Activated CD4-positive, CD25-positive, alpha-beta regulatory T cell treated with anti-CD3 and anti-CD28 coated beads, Interleukin-2, amount 50 U/mL, for 16 hours (primary cell): ENCODE measurements around the gene KLHL6.

ENCODE experiments used
- DNase-seq: peaks from one replicate; pipeline ENCODE4 v3.0.0-alpha.2; 2020; ENCODE audit warnings: low read depth, low spot score

The KLHL6 gene

DNA sequence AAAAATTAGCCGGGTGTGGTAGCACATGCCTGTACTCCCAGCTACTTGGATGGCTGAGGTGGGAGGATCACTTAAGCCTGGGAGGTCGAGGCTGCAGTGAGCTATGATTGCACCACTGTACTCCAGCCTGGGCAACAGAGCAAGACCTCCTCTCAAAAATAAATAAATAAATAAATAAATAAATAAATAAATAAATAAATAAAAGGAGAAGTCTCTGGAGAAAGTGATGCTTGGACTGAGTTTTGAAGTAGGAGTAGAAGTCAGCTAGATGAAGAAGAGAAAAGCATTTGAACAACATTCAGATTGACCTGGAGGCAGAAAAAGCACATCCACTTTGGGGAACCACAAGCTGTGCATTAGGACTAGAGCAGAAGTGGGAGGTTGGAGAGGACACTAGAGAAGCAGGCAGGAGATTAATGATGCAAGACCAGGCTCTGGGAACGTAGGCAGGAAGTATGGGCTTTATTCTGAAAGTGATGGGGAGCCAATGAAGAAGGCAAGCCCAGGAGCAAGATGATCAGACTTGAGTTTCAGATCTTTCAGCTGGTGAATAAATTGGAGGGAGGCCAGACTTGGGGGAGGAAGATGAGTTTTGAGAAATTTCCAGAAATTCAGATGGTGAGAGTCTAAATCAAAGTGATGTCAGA is 48.7 kb downstream of the KLHL6 start:
- no peak for DNase-seq

DNA sequence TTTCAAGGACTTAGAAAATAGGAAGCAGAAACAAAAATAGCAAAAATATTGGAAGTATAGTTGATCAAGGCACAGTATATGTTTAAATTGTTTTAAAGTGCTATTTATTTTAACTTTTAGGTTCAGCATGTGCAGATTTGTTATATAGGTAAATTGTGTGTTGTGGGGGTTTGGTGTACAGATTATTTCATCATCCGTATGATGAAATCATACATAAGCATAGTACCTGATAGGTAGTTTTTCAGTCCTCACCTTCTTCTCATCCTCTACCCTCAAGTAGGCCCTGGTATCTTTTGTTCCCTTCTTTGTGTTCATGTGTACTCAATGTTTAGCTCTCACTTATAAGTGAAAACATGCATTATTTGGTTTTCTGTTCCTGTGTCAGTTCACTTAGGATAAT is 50.9 kb downstream of the KLHL6 start:
- DNase-seq: no peak

DNA sequence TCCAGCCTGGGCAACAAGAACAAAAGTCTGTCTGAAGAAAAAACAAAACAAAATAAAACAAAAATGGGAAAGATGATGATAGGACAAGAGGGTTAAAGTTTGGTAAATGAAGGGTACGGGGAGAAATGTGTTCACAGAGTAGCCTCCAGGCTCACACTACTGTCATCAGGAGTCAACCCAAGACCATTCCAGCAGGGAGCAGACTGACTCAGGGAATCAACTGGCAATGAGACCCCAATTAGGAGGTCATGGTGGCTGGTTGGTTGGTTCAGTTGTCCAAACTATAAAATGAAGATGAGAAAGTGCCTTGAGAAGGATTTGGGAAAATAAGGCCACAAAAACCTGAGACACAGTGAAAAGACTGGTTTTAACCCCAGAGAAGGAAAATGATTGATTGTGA is 51.8 kb downstream of the KLHL6 start:
- no peak for DNase-seq

- DNase-seq: no peak
Observed at GRCh38 chr3:183502237-183503181, 53.0 kb downstream of the KLHL6 start.

- DNase-seq: no peak
Observed at GRCh38 chr3:183500981-183501704, 54.4 kb downstream of the KLHL6 start.

DNA sequence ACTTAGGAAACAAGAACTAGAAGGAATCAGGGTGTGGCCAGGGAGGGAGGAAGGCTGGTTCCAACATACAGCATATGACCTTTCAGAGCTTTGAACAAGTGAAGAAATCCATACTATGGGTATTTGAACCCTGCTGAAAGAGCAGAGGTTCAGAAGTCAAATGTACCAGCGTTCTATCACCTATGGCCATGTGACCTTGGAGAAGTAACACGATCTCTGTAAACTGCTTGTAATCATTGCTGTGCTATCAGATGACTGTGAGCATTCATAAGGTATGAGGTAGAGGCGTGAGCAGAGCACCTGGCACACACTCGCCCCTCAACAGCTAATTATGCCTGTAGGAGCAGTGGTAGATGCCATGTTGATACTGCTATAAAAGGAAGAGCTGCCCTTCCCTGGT is 55.2 kb downstream of the KLHL6 start:
- DNase-seq: no peak

DNA sequence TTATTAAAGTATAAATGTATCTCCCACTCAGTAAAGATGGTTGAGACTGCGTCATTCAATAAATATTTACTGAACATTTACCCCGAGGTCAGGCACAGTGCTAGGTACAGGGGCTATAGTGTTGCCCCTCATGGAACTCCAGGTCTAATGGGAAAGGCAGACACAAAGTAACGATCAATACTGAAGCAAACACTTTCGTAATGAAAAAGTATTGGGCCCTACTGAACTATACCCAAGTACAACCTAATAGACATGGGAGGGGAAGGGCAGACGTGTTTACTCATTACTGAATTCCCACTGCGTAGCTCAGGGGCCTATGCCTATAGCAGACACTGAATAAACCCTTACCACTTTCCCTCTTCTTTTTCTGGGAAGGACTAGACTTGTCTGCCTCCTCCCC is 56.9 kb downstream of the KLHL6 start:
- DNase-seq: no peak

GRCh38 chr3:183497313-183497712 is 58.2 kb downstream of the KLHL6 start:
- DNase-seq: no peak

- no peak for DNase-seq
Observed at GRCh38 chr3:183496311-183496710, 59.2 kb downstream of the KLHL6 start.

DNA sequence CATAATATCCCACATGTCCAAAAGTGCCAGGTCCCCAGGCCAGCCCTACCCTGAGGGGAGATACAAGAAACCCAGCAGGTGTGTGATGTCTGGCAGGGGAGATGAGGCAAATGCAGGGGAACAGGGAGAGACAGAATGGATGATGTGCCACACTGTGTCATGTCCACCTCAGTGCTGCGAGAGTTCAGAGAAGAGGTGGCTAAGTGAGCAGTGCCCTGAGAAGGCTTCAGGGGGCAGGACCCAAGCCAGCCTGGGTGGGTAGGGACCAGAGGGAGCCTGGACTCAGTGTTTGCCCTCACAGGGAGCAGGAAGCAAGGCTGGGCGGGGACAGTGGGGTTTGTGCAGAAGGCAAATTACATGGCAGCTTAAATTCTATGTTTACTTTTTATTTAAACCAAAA is 61.2 kb downstream of the KLHL6 start:
- DNase-seq: no peak

GRCh38 chr3:183493296-183494045 is 62.0 kb downstream of the KLHL6 start:
- no peak for DNase-seq

- no peak for DNase-seq
Observed at GRCh38 chr3:183492849-183493179, 62.7 kb downstream of the KLHL6 start.

DNA sequence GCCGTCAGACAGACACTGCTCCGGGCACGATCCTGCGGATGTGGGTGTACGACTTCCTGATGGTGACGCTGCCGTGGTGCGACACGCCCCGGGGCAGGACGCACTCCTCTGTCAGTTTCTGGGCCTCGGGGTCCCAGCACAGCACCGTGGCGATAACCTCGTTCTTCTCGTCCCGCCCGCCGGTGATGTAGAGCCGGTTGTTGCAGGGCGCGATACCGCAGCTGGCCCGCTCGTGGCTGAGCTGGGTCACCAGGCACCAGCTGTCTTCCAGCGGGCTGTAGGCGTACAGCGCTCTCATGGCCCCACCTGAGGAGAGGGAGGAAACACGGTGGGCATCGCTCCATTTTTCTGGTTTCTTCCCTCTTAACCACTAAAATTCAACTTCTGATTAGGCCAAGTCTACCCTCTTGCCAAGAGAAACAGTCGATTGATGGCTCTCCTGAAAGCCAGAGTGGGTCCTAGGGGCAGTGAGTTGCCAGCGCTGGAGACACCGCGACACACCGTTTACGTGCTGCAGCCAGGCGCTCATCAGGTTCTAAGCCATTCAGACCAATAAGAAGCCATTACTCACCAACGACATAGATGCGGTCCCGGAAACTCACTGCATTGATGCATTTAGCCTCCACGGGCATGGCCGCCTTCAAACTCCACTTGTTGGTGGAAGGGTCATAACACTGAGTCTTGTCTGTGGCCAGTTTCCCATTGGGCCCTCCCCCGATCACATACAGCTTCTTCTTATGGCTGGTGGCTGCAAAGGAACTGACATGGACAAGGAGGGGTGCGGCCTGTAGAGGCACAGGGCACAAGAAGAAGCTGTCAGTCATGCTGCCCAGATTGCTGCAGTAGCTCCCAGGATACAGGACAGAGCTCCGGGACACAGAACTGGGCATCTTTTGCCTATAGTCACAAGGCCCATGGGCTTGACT is 63.3 kb downstream of the KLHL6 start:
- no peak for DNase-seq

DNA sequence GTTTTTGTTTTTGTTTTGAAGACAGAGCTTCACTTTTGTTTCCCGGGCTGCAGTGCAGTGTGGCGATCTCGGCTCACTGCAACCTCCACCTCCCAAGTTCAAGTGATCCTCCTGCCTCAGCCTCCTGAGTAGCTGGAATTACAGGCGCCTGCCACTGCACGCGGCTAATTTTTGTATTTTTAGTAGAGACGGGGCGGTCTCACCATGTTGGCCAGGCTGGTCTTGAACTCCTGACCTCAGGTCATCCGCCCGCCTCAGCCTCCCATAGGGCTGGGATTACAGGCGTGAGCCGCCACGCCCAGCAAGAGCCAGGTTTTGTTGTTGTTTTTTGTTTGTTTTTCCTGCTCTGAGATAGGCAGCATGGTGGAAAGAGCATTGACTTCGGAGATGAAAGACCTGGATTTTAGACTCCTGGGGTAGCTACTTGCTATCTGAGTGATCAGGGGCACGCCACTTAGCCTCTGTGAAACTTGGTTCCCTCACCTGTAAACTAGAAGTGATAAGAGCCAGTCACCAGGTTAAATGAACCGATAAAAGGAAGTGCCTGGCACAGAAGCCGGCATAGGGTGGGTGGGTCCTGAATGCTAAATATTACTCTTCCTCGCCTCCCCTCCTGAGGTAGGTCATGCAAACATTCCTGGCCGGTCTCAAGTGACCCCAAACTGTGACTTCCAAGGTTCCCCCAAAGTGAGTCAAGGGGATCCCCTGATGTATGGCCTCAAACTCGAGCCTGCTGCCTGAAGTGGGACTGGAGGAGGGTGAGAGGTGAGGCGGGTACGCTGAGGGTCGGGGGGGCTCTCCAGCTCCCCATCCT is 64.2 kb downstream of the KLHL6 start:
- no peak for DNase-seq

DNA sequence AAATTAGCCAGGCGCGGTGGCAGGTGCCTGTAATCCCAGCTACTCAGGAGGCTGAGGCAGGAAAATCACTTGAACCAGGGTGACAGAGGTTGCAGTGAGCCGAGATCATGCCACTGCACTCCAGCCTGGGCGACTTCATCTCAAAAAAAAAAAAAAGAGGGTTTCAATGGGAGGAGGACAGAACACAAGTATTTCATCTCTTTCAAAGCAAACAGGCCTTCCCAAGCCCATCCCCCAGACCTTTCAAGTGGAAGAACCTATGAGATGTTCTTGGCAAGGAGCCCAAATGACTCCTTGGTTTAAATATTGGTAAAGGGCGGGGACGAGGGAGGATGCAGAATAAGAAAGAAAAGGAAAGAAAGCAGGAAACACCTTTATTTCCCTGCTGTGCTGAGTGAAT is 64.9 kb downstream of the KLHL6 start:
- no peak for DNase-seq

DNA sequence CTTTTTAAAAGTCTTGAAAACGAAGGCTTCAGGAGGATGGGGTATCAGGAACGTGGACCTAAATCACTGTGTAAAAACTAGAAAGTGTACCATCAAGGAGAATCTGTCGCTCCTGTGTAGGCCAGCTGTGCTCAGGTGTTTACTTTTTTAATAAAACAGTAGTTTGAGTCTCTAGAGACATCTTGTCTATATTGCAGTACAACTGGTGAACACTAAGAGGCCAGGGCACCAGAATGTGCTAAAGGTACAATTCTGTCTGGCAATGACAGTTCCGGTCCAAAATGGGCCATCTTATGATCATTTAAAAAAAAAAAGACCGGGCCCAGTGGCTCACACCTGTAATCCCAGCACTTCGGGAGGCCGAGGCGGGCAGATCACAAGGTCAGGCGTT is 65.3 kb downstream of the KLHL6 start:
- no peak for DNase-seq

GRCh38 chr3:183489455-183490210 is 65.9 kb downstream of the KLHL6 start:
- no peak for DNase-seq

GRCh38 chr3:183488343-183488742 is 67.2 kb downstream of the KLHL6 start:
- no peak for DNase-seq

- DNase-seq: no peak
Observed at GRCh38 chr3:183487896-183488295, 67.6 kb downstream of the KLHL6 start.
